Measurements from ENCODE around the gene HIPK2. TPM values are rescaled to one million over a fixed set of nuclear protein-coding genes. Genes with fewer than 3 reads are reported as not detected.

HIPK2 gene
- polyA plus RNA-seq, 1 donor (not counting 4 experiments of a cell fraction or from before 2014, with no cell fraction given), result 5.8 TPM

GRCh38 chr7:139713526-139714162, 64.2 kb downstream of the HIPK2 start:
- no peak for FAIRE-seq
- H3K4me2 ChIP-seq (ENCODE audit: control insufficient read depth, extremely low read depth, insufficient read depth, low read depth, low read length), result no peak overlapping the region
- H3K27ac ChIP-seq (ENCODE audit: control insufficient read depth, insufficient read depth, low read length), result no peak overlapping the region
- H3K4me3 ChIP-seq (ENCODE audit: control insufficient read depth in 2 of 3, extremely low read depth in 1 of 3, insufficient read depth in 2 of 3, low read depth in 1 of 3, low read length in 3 of 3), result no peak overlapping the region
- dilution Hi-C loops (cut with MboI; ENCODE audit: extremely low pct_ligation_motif_present, low sequenced_read_pairs), result no loop called here
- H3K36me3 ChIP-seq (ENCODE audit: control insufficient read depth in 2 of 2, extremely low read depth in 1 of 2, insufficient read depth in 2 of 2, low read length in 2 of 2), result peaks cover 11 to 19% of the 10 kb centered on the region in 2 experiments
- DNase-seq (ENCODE audit: low read depth, low spot score), result no peak
- no peaks in the 10 kb centered on the region for H4K20me1 ChIP-seq (ENCODE audit: control insufficient read depth, extremely low read depth, insufficient read depth, low read length)
- peaks cover 7% of the 10 kb centered on the region for H3K79me2 ChIP-seq (ENCODE audit: control insufficient read depth, insufficient read depth, low read length)
- no peak overlapping the region for H2AFZ ChIP-seq (ENCODE audit: control insufficient read depth, low read length)
- no peaks in the 10 kb centered on the region for H3K27me3 ChIP-seq (ENCODE audit: control insufficient read depth, extremely low read depth, insufficient read depth, low read length)
- H3K9ac ChIP-seq (ENCODE audit: control insufficient read depth, extremely low read depth, insufficient read depth, low read length), result no peak overlapping the region
- no peak for TF ChIP-seq EZH2 (IDR thresholded peaks at IDR 0.05; ENCODE audit: low read length)
- no peak for TF ChIP-seq CTCF (optimal IDR thresholded peaks at IDR 0.05 in 1 of 3, IDR thresholded peaks at IDR 0.05 in 1 of 3, conservative IDR thresholded peaks at IDR 0.05 in 1 of 3; ENCODE audit: extremely low read depth in 1 of 3, insufficient read depth in 2 of 3, low read length in 3 of 3)
- H3K9me3 ChIP-seq (ENCODE audit: control insufficient read depth, low read depth, low read length), result no peaks in the 10 kb centered on the region
- peaks cover 2% of the 10 kb centered on the region for H3K4me1 ChIP-seq (ENCODE audit: control insufficient read depth, extremely low read depth, insufficient read depth, low read length)
- H3K9me1 ChIP-seq (ENCODE audit: control insufficient read depth, extremely low read depth, insufficient read depth, low read length), result peaks cover 3% of the 10 kb centered on the region

GRCh38 chr7:139713061-139713460, 64.7 kb downstream of the HIPK2 start:
- Histone ChIP-seq H3K4me1 (ENCODE audit: control insufficient read depth, extremely low read depth, insufficient read depth, low read length) (peaks cover 3% of the 10 kb centered on the region), H3K27ac (ENCODE audit: control insufficient read depth, insufficient read depth, low read length) (no peak overlapping the region), H3K79me2 (ENCODE audit: control insufficient read depth, insufficient read depth, low read length) (peaks cover 3% of the 10 kb centered on the region), H2AFZ (ENCODE audit: control insufficient read depth, low read length) (no peak overlapping the region), H3K4me3 (ENCODE audit: control insufficient read depth in 2 of 3, extremely low read depth in 1 of 3, insufficient read depth in 2 of 3, low read depth in 1 of 3, low read length in 3 of 3) (no peak overlapping the region), H3K9me1 (ENCODE audit: control insufficient read depth, extremely low read depth, insufficient read depth, low read length) (peaks cover 3% of the 10 kb centered on the region), H3K9ac (ENCODE audit: control insufficient read depth, extremely low read depth, insufficient read depth, low read length) (no peak overlapping the region), H3K9me3 (ENCODE audit: control insufficient read depth, low read depth, low read length) (no peaks in the 10 kb centered on the region), H3K36me3 (ENCODE audit: control insufficient read depth in 2 of 2, extremely low read depth in 1 of 2, insufficient read depth in 2 of 2, low read length in 2 of 2) (peaks cover 12 to 21% of the 10 kb centered on the region in 2 experiments), H3K27me3 (ENCODE audit: control insufficient read depth, extremely low read depth, insufficient read depth, low read length) (no peaks in the 10 kb centered on the region), H4K20me1 (ENCODE audit: control insufficient read depth, extremely low read depth, insufficient read depth, low read length) (no peaks in the 10 kb centered on the region), H3K4me2 (ENCODE audit: control insufficient read depth, extremely low read depth, insufficient read depth, low read depth, low read length) (no peak overlapping the region)
- dilution Hi-C loops (cut with MboI; ENCODE audit: extremely low pct_ligation_motif_present, low sequenced_read_pairs), result no loop called here
- TF ChIP-seq EZH2 (IDR thresholded peaks at IDR 0.05; ENCODE audit: low read length) (no peak), CTCF (optimal IDR thresholded peaks at IDR 0.05 in 1 of 3, IDR thresholded peaks at IDR 0.05 in 1 of 3, conservative IDR thresholded peaks at IDR 0.05 in 1 of 3; ENCODE audit: extremely low read depth in 1 of 3, insufficient read depth in 2 of 3, low read length in 3 of 3) (no peak)
- FAIRE-seq (no peak), DNase-seq (ENCODE audit: low read depth, low spot score) (no peak)
